GM19452 (cell line): ENCODE measurements around the gene BTNL8.
A peak's percentile ranks its signal among the peaks of the same experiment; 100 is the strongest.

Experiments
- ATAC-seq: cut with Tn5 transposase; IDR thresholded peaks from one replicate; pipeline ENCODE4 v1.9.1; 2021; ENCODE audit not compliant: unreplicated experiment

BTNL8 gene

GRCh38 chr5:180950291-180950949, 51.5 kb downstream of the BTNL8 start:
- no peak for ATAC-seq

- no peak for ATAC-seq
Measured at GRCh38 chr5:180959661-180960060, 60.7 kb downstream of the BTNL8 start.

GRCh38 chr5:180960209-180960608, 61.2 kb downstream of the BTNL8 start:
- no peak for ATAC-seq

GRCh38 chr5:180969406-180969805, 70.4 kb downstream of the BTNL8 start:
- no peak for ATAC-seq

GRCh38 chr5:180970336-180970735, 71.4 kb downstream of the BTNL8 start:
- ATAC-seq: no peak

- no peak for ATAC-seq
Measured at GRCh38 chr5:180970875-180971274, 71.9 kb downstream of the BTNL8 start.

- peak; percentile 16 for ATAC-seq
Measured at GRCh38 chr5:180974612-180975315, 75.8 kb downstream of the BTNL8 start.

- ATAC-seq: peak; percentile 78
Measured at GRCh38 chr5:180975338-180975737, 76.4 kb downstream of the BTNL8 start.

GRCh38 chr5:180976518-180976917, 77.6 kb downstream of the BTNL8 start:
- ATAC-seq: no peak

GRCh38 chr5:180977852-180978251, 78.9 kb downstream of the BTNL8 start:
- no peak for ATAC-seq

GRCh38 chr5:180982008-180982741, 83.2 kb downstream of the BTNL8 start:
- no peak for ATAC-seq

GRCh38 chr5:180988016-180988415, 89.1 kb downstream of the BTNL8 start:
- ATAC-seq: no peak

- ATAC-seq: no peak
Measured at GRCh38 chr5:180988592-180988991, 89.6 kb downstream of the BTNL8 start, which contains the start of gene BTNL3. Gene BTNL3 (plus strand): TSS chr5:180988846. CDS start chr5:180989029, 183 bp downstream.

GRCh38 chr5:180990086-180990881, 91.3 kb downstream of the BTNL8 start:
- ATAC-seq: no peak

- no peak for ATAC-seq
Measured at GRCh38 chr5:180990882-180991242, 91.9 kb downstream of the BTNL8 start.
